HepG2 (cell line): ENCODE results near the gene ZNF396. TPM values are rescaled to one million over a fixed set of nuclear protein-coding genes. Genes with fewer than 3 reads are reported as not detected.
A peak's percentile ranks its signal among the peaks of the same experiment; 100 is the strongest.

Source experiments
- AHR ChIP-seq: IDR thresholded peaks from 2 replicates; pipeline ENCODE4 v1.6.1; 2018; ENCODE audit warnings: missing genetic modification reagents, missing compliant biosample characterization
- HDAC1 ChIP-seq: sonication (generic); formaldehyde crosslinking; IDR thresholded peaks from 2 replicates; pipeline ENCODE4 v1.5.1; 2020; ENCODE audit warnings: mild to moderate bottlenecking, missing genetic modification reagents
- HOXA7 ChIP-seq: sonication (generic); formaldehyde crosslinking; IDR thresholded peaks from 2 replicates; pipeline ENCODE4 v1.8.1; 2022; ENCODE audit warnings: mild to moderate bottlenecking, missing genetic modification reagents, moderate library complexity
- NFKBIZ ChIP-seq: IDR thresholded peaks from 2 replicates; pipeline ENCODE4 v1.6.1; 2018; ENCODE audit warnings: missing genetic modification reagents, missing compliant biosample characterization
- ONECUT2 ChIP-seq: sonication (generic); formaldehyde crosslinking; IDR thresholded peaks from 2 replicates; pipeline ENCODE4 v1.4.0; 2020; ENCODE audit warnings: missing genetic modification reagents
- SNAPC2 ChIP-seq: sonication (generic); formaldehyde crosslinking; IDR thresholded peaks from 2 replicates; pipeline ENCODE4 v1.8.1; 2022; ENCODE audit warnings: mild to moderate bottlenecking, missing genetic modification reagents
- SOX6 ChIP-seq, 2 experiments: fragments of 450-650 bp in 1 of 2; sonication (generic) in 1 of 2; formaldehyde crosslinking in 1 of 2; IDR thresholded peaks; 2 replicates each; pipeline versions ENCODE4 v1.4.0 to v1.6.1; 2017 to 2020; ENCODE audit warnings: antibody characterized with exemption in 1 of 2, mild to moderate bottlenecking in 1 of 2, missing genetic modification reagents in 1 of 2
- ZC3H13 ChIP-seq: sonication (generic); formaldehyde crosslinking; IDR thresholded peaks from 2 replicates; pipeline ENCODE4 v1.8.1; 2023; ENCODE audit warnings: mild to moderate bottlenecking, missing genetic modification reagents, moderate library complexity
- ZFX ChIP-seq: sonication (generic); formaldehyde crosslinking; IDR thresholded peaks from 2 replicates; pipeline ENCODE4 v1.4.0; 2020; ENCODE audit warnings: mild to moderate bottlenecking, low read depth, missing genetic modification reagents, moderate library complexity
- ZNF234 ChIP-seq: sonication (generic); formaldehyde crosslinking; conservative IDR thresholded peaks from 2 replicates; pipeline ENCODE4 v1.5.1; 2020; ENCODE audit warnings: mild to moderate bottlenecking, missing genetic modification reagents
- ZNF557 ChIP-seq: sonication (generic); formaldehyde crosslinking; IDR thresholded peaks from 2 replicates; pipeline ENCODE4 v1.4.0; 2020; ENCODE audit warnings: missing genetic modification reagents
- ZNF605 ChIP-seq: sonication (generic); formaldehyde crosslinking; IDR thresholded peaks from 2 replicates; pipeline ENCODE4 v1.8.0; 2022; ENCODE audit warnings: mild to moderate bottlenecking, missing genetic modification reagents
- polyA plus RNA-seq, 8 experiments: library from polyadenylated mRNA; depleted of rRNA in 3 of 8; stranded (reverse) in 7 of 8; unstranded in 1 of 8; fragments of >200 nt; fragmentation: Illumina TruSeq in 4 of 8; extraction: Trizol in 4 of 8; gene quantifications; 2 replicates each; pipeline versions ENCODE4 v1.2.1 to v1.2.3, GENCODE V29; 2011 to 2016; ENCODE audit warnings: low read depth in 4 of 8, missing spikeins in 1 of 8, mixed read lengths in 1 of 8; ENCODE audit not compliant: insufficient read depth in 1 of 8
- total RNA-seq, 5 experiments: library from RNA; depleted of rRNA; stranded (reverse); fragments of >200 nt; fragmentation: Illumina TruSeq; extraction: Trizol; gene quantifications; 2 replicates each; pipeline ENCODE4 v1.2.3, GENCODE V29; 2016; ENCODE audit warnings: low read depth in 1 of 5
- TF ChIP-seq, protein P1 (sequence below): sonication (generic); formaldehyde crosslinking; IDR thresholded peaks from 2 replicates; pipeline ENCODE4 v1.4.0; 2020; ENCODE audit warnings: missing genetic modification reagents, mild to moderate bottlenecking, borderline replicate concordance
- TF ChIP-seq, protein P2 (sequence below): IDR thresholded peaks from 2 replicates; pipeline ENCODE4 v1.6.1; 2016; ENCODE audit warnings: low read depth, missing genetic modification reagents, missing compliant biosample characterization
- TF ChIP-seq, protein P3 (sequence below): sonication (generic); formaldehyde crosslinking; IDR thresholded peaks from 2 replicates; pipeline ENCODE4 v1.4.0; 2020; ENCODE audit warnings: mild to moderate bottlenecking, missing genetic modification reagents
- TF ChIP-seq, protein P4 (sequence below): sonication (generic); formaldehyde crosslinking; IDR thresholded peaks from 2 replicates; pipeline ENCODE4 v1.4.0; 2020; ENCODE audit warnings: missing genetic modification reagents, mild to moderate bottlenecking, borderline replicate concordance
- TF ChIP-seq, protein P5 (sequence below): sonication (generic); formaldehyde crosslinking; IDR thresholded peaks from 2 replicates; pipeline ENCODE4 v1.4.0; 2020; ENCODE audit warnings: missing genetic modification reagents, borderline replicate concordance

Gene ZNF396
- total and polyA plus RNA-seq, 2 of the 13 experiments (the other 11 are each of a cell fraction or from before 2014, with no cell fraction given), result 0.25 to 0.75 TPM

DNA sequence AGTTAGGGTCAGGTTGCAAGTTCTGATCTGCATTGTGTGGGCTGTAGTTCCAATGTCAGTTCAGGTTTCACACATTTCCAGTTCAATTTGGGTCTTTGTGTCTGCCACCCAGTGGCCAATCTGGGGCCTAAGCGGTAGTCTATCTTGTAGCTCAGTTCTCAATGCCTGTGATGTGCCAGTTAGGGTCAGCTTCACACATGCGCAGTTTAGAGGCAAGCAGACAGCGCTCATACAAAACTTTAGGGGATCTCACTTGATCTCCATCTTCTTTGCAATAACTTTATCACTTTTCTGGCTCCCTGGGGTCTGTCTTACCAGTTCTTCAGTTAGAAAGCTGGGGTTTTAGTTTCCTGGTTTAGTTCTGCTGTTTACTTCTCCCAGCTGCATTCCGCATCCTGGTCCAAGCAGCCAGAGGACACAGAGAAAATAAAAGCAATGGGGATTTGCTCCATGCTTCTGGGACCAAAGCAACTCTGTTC lies 22.0 kb downstream of the ZNF396 start (continued):
- TF ChIP-seq, protein P1, sequence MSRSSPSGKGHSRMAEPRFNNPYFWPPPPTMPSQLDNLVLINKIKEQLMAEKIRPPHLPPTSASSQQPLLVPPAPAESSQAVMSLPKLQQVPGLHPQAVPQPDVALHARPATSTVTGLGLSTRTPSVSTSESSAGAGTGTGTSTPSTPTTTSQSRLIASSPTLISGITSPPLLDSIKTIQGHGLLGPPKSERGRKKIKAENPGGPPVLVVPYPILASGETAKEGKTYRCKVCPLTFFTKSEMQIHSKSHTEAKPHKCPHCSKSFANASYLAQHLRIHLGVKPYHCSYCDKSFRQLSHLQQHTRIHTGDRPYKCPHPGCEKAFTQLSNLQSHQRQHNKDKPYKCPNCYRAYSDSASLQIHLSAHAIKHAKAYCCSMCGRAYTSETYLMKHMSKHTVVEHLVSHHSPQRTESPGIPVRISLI (CRISPR knock-in tag), result no peak
- TF ChIP-seq AHR (no peak), ZNF557 (no peak), ZFX (CRISPR knock-in tag) (peak; percentile 29; the same call in 1 of the 2 replicates), ONECUT2 (CRISPR knock-in tag) (no peak), SOX6 (IDR thresholded peaks at IDR 0.05) (no peak), SOX6 (CRISPR knock-in tag; IDR thresholded peaks at IDR 0.05) (no peak; the same call in 1 of the 2 replicates), ZNF605 (CRISPR knock-in tag) (no peak), HOXA7 (CRISPR knock-in tag) (no peak), SNAPC2 (no peak), ZC3H13 (CRISPR knock-in tag) (no peak), HDAC1 (CRISPR knock-in tag) (no peak), NFKBIZ (no peak), ZNF234 (CRISPR knock-in tag) (no peak)
- TF ChIP-seq, protein P2, sequence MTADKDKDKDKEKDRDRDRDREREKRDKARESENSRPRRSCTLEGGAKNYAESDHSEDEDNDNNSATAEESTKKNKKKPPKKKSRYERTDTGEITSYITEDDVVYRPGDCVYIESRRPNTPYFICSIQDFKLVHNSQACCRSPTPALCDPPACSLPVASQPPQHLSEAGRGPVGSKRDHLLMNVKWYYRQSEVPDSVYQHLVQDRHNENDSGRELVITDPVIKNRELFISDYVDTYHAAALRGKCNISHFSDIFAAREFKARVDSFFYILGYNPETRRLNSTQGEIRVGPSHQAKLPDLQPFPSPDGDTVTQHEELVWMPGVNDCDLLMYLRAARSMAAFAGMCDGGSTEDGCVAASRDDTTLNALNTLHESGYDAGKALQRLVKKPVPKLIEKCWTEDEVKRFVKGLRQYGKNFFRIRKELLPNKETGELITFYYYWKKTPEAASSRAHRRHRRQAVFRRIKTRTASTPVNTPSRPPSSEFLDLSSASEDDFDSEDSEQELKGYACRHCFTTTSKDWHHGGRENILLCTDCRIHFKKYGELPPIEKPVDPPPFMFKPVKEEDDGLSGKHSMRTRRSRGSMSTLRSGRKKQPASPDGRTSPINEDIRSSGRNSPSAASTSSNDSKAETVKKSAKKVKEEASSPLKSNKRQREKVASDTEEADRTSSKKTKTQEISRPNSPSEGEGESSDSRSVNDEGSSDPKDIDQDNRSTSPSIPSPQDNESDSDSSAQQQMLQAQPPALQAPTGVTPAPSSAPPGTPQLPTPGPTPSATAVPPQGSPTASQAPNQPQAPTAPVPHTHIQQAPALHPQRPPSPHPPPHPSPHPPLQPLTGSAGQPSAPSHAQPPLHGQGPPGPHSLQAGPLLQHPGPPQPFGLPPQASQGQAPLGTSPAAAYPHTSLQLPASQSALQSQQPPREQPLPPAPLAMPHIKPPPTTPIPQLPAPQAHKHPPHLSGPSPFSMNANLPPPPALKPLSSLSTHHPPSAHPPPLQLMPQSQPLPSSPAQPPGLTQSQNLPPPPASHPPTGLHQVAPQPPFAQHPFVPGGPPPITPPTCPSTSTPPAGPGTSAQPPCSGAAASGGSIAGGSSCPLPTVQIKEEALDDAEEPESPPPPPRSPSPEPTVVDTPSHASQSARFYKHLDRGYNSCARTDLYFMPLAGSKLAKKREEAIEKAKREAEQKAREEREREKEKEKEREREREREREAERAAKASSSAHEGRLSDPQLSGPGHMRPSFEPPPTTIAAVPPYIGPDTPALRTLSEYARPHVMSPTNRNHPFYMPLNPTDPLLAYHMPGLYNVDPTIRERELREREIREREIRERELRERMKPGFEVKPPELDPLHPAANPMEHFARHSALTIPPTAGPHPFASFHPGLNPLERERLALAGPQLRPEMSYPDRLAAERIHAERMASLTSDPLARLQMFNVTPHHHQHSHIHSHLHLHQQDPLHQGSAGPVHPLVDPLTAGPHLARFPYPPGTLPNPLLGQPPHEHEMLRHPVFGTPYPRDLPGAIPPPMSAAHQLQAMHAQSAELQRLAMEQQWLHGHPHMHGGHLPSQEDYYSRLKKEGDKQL (CRISPR knock-in tag), result no peak
- TF ChIP-seq, protein P3, sequence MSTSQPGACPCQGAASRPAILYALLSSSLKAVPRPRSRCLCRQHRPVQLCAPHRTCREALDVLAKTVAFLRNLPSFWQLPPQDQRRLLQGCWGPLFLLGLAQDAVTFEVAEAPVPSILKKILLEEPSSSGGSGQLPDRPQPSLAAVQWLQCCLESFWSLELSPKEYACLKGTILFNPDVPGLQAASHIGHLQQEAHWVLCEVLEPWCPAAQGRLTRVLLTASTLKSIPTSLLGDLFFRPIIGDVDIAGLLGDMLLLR (CRISPR knock-in tag), result no peak
- TF ChIP-seq, protein P4, sequence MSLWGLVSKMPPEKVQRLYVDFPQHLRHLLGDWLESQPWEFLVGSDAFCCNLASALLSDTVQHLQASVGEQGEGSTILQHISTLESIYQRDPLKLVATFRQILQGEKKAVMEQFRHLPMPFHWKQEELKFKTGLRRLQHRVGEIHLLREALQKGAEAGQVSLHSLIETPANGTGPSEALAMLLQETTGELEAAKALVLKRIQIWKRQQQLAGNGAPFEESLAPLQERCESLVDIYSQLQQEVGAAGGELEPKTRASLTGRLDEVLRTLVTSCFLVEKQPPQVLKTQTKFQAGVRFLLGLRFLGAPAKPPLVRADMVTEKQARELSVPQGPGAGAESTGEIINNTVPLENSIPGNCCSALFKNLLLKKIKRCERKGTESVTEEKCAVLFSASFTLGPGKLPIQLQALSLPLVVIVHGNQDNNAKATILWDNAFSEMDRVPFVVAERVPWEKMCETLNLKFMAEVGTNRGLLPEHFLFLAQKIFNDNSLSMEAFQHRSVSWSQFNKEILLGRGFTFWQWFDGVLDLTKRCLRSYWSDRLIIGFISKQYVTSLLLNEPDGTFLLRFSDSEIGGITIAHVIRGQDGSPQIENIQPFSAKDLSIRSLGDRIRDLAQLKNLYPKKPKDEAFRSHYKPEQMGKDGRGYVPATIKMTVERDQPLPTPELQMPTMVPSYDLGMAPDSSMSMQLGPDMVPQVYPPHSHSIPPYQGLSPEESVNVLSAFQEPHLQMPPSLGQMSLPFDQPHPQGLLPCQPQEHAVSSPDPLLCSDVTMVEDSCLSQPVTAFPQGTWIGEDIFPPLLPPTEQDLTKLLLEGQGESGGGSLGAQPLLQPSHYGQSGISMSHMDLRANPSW (CRISPR knock-in tag), result no peak
- TF ChIP-seq, protein P5, sequence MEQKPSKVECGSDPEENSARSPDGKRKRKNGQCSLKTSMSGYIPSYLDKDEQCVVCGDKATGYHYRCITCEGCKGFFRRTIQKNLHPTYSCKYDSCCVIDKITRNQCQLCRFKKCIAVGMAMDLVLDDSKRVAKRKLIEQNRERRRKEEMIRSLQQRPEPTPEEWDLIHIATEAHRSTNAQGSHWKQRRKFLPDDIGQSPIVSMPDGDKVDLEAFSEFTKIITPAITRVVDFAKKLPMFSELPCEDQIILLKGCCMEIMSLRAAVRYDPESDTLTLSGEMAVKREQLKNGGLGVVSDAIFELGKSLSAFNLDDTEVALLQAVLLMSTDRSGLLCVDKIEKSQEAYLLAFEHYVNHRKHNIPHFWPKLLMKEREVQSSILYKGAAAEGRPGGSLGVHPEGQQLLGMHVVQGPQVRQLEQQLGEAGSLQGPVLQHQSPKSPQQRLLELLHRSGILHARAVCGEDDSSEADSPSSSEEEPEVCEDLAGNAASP (CRISPR knock-in tag), result peak; percentile 17; the same call in 1 of the 2 replicates
